ENCODE data around the gene DNAH2. TPM values are rescaled to one million over a fixed set of nuclear protein-coding genes. Genes with fewer than 3 reads are reported as not detected.

Gene DNAH2
- total and polyA plus RNA-seq, 2 experiments from 2014 or later = 0.38 TPM; not detected in 1

DNA sequence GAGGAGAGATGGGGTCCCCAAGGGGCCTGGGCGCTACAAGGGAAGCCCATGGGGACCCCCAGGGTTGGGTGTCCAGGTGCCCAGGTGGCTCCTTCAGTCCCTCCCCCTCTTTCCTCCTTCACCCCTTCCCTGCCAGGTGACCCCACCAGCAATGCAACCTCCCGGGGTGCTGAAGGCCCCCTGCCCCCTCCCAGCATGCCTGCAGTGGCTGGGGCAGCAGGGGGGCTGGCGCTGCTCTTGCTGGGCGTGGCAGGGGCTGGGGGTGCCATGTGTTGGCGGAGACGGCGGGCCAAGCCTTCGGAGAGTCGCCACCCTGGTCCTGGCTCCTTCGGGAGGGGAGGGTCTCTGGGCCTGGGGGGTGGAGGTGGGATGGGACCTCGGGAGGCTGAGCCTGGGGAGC lies 8.5 kb upstream of the DNAH2 start (continued):
- TF ChIP-seq, protein P1, sequence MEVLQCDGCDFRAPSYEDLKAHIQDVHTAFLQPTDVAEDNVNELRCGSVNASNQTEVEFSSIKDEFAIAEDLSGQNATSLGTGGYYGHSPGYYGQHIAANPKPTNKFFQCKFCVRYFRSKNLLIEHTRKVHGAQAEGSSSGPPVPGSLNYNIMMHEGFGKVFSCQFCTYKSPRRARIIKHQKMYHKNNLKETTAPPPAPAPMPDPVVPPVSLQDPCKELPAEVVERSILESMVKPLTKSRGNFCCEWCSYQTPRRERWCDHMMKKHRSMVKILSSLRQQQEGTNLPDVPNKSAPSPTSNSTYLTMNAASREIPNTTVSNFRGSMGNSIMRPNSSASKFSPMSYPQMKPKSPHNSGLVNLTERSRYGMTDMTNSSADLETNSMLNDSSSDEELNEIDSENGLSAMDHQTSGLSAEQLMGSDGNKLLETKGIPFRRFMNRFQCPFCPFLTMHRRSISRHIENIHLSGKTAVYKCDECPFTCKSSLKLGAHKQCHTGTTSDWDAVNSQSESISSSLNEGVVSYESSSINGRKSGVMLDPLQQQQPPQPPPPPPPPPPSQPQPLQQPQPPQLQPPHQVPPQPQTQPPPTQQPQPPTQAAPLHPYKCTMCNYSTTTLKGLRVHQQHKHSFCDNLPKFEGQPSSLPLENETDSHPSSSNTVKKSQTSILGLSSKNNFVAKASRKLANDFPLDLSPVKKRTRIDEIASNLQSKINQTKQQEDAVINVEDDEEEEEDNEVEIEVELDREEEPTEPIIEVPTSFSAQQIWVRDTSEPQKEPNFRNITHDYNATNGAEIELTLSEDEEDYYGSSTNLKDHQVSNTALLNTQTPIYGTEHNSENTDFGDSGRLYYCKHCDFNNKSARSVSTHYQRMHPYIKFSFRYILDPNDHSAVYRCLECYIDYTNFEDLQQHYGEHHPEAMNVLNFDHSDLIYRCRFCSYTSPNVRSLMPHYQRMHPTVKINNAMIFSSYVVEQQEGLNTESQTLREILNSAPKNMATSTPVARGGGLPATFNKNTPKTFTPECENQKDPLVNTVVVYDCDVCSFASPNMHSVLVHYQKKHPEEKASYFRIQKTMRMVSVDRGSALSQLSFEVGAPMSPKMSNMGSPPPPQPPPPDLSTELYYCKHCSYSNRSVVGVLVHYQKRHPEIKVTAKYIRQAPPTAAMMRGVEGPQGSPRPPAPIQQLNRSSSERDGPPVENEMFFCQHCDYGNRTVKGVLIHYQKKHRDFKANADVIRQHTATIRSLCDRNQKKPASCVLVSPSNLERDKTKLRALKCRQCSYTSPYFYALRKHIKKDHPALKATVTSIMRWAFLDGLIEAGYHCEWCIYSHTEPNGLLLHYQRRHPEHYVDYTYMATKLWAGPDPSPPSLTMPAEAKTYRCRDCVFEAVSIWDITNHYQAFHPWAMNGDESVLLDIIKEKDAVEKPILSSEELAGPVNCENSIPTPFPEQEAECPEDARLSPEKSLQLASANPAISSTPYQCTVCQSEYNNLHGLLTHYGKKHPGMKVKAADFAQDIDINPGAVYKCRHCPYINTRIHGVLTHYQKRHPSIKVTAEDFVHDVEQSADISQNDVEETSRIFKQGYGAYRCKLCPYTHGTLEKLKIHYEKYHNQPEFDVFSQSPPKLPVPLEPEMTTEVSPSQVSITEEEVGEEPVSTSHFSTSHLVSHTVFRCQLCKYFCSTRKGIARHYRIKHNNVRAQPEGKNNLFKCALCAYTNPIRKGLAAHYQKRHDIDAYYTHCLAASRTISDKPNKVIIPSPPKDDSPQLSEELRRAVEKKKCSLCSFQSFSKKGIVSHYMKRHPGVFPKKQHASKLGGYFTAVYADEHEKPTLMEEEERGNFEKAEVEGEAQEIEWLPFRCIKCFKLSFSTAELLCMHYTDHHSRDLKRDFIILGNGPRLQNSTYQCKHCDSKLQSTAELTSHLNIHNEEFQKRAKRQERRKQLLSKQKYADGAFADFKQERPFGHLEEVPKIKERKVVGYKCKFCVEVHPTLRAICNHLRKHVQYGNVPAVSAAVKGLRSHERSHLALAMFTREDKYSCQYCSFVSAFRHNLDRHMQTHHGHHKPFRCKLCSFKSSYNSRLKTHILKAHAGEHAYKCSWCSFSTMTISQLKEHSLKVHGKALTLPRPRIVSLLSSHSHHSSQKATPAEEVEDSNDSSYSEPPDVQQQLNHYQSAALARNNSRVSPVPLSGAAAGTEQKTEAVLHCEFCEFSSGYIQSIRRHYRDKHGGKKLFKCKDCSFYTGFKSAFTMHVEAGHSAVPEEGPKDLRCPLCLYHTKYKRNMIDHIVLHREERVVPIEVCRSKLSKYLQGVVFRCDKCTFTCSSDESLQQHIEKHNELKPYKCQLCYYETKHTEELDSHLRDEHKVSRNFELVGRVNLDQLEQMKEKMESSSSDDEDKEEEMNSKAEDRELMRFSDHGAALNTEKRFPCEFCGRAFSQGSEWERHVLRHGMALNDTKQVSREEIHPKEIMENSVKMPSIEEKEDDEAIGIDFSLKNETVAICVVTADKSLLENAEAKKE (CRISPR knock-in tag; IDR thresholded peaks at IDR 0.05) = no peak
- TF ChIP-seq NANOG (IDR thresholded peaks at IDR 0.05; ENCODE audit: borderline replicate concordance) (no peak), POLR2AphosphoS5 (IDR thresholded peaks at IDR 0.05; ENCODE audit: low read depth) (no peak), ZNF331 (CRISPR knock-in tag; IDR thresholded peaks at IDR 0.05; ENCODE audit: low read depth) (no peak), JUNB (IDR thresholded peaks at IDR 0.05; ENCODE audit: unreplicated experiment) (no peak)
- TF ChIP-seq, protein P2, sequence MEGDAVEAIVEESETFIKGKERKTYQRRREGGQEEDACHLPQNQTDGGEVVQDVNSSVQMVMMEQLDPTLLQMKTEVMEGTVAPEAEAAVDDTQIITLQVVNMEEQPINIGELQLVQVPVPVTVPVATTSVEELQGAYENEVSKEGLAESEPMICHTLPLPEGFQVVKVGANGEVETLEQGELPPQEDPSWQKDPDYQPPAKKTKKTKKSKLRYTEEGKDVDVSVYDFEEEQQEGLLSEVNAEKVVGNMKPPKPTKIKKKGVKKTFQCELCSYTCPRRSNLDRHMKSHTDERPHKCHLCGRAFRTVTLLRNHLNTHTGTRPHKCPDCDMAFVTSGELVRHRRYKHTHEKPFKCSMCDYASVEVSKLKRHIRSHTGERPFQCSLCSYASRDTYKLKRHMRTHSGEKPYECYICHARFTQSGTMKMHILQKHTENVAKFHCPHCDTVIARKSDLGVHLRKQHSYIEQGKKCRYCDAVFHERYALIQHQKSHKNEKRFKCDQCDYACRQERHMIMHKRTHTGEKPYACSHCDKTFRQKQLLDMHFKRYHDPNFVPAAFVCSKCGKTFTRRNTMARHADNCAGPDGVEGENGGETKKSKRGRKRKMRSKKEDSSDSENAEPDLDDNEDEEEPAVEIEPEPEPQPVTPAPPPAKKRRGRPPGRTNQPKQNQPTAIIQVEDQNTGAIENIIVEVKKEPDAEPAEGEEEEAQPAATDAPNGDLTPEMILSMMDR (conservative IDR thresholded peaks at IDR 0.05; ENCODE audit: low read depth in 2 of 2) = no peak

GRCh38 chr17:7710301-7710700 lies 7.2 kb upstream of the DNAH2 start:
- H3K36me3 ChIP-seq (ENCODE audit: insufficient read depth) = no peaks in the 10 kb centered on the region
- Mint-ChIP-seq H3K36me3 (ENCODE audit: low read depth) (0 out of 3 replicates have a peak, but pooled peaks cover 4% of the 10 kb centered on the region), H3K4me1 (peaks cover 40% of the 10 kb centered on the region), H3K27ac (no peak overlapping the region), H3K27me3 (ENCODE audit: insufficient read depth, low read depth, poor library complexity) (peaks cover 17% of the 10 kb centered on the region), H3K4me3 (no peak overlapping the region; the same call in 2 of the 3 replicates), H3K9me3 (no peaks in the 10 kb centered on the region; the same call in 2 of the 3 replicates)
- H3K27ac ChIP-seq (ENCODE audit: low read depth) = no peak overlapping the region
- no peaks in the 10 kb centered on the region for H4K20me1 ChIP-seq (replicated peaks; ENCODE audit: insufficient read depth)
- H2AFZ ChIP-seq = no peak overlapping the region
- ATAC-seq = no peak
- H3K79me2 ChIP-seq (replicated peaks; ENCODE audit: insufficient read depth) = no peaks in the 10 kb centered on the region
- H3K27me3 ChIP-seq (ENCODE audit: insufficient read depth) = peaks cover 11% of the 10 kb centered on the region
- no peak overlapping the region for H3K4me3 ChIP-seq
- H3K4me2 ChIP-seq = no peak overlapping the region
- 0 out of 2 replicates have a peak, but pooled peaks cover 8% of the 10 kb centered on the region for H3K9me2 ChIP-seq (ENCODE audit: insufficient read depth)
- no peak for DNase-seq (ENCODE audit: low spot score)
- peaks cover 25% of the 10 kb centered on the region; the same call in 1 of the 2 replicates for H3K4me1 ChIP-seq (ENCODE audit: insufficient read depth)
- 0 out of 2 replicates have a peak, but pooled peaks cover 16% of the 10 kb centered on the region for H3F3A ChIP-seq (replicated peaks; ENCODE audit: low read depth)
- TF ChIP-seq STAT1 (IDR thresholded peaks at IDR 0.05; ENCODE audit: unreplicated experiment) (no peak), JUNB (IDR thresholded peaks at IDR 0.05; ENCODE audit: unreplicated experiment) (no peak), NANOG (IDR thresholded peaks at IDR 0.05; ENCODE audit: borderline replicate concordance) (no peak), CREB1 (CRISPR knock-in tag; IDR thresholded peaks at IDR 0.05; ENCODE audit: low read depth) (no peak), REST (IDR thresholded peaks at IDR 0.05; ENCODE audit: unreplicated experiment) (no peak), EZH2phosphoT487 (IDR thresholded peaks at IDR 0.05; ENCODE audit: unreplicated experiment) (no peak), EZH2 (IDR thresholded peaks at IDR 0.05; ENCODE audit: low read depth, unreplicated experiment) (no peak), POLR2AphosphoS5 (IDR thresholded peaks at IDR 0.05; ENCODE audit: low read depth) (no peak)

Data from GM23338 (cell line).